Fibroblast of the aortic adventitia (primary cell): Measurements from ENCODE around the gene ADGRE1. TPM values are rescaled to one million over a fixed set of nuclear protein-coding genes. Genes with fewer than 3 reads are reported as not detected.

Experiments
- DNase-seq: peaks from one replicate; pipeline ENCODE4 v3.0.0-alpha.2; 2010; ENCODE audit warnings: low read depth
- H3K4me3 ChIP-seq: 2 replicates; pipeline ENCODE4 v1.5.1; 2011; ENCODE audit warnings: low read depth, mild to moderate bottlenecking, control low read depth, low read length, moderate library complexity
- CTCF ChIP-seq: IDR thresholded peaks from 2 replicates; pipeline ENCODE4 v1.5.1; 2011; ENCODE audit warnings: mild to moderate bottlenecking, low read length, control low read depth, inconsistent platforms; ENCODE audit not compliant: insufficient read depth
- small RNA-seq: library from RNA; depleted of rRNA; stranded (forward); fragments of <200 nt; gene quantifications from one replicate; pipeline ENCODE3, GENCODE V24; 2012
- total RNA-seq: library from RNA; depleted of rRNA; stranded (reverse); fragments of >200 nt; gene quantifications from 2 replicates; pipeline ENCODE4 v1.2.3, GENCODE V29; 2012; ENCODE audit warnings: low replicate concordance

Gene ADGRE1
- total RNA-seq, 1 donor = not detected

DNA sequence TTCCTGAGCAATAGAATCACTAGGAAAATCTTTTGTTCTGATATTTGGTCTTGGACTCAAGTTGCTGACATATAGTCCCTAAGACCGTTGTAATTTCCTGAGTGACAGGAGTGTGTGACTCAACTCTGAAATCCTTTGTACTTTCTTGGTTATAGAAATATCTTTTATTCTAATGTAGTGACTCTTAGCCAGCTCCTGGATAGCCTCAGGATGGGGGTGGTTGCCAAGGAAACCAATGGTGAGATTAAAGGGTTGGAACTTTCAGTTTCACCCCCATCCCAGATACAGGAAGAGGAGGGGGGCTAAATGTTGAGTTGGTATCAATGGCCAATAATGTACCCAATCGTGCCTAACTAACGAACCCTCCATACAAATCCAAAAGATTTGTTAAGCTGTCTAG, 92.0 kb downstream of the ADGRE1 start:
- no peak overlapping the region for H3K4me3 ChIP-seq
- DNase-seq = no peak
- no peak for TF ChIP-seq CTCF

- TF ChIP-seq CTCF = no peak
- H3K4me3 ChIP-seq = no peak overlapping the region
- DNase-seq = no peak
Observed at GRCh38 chr19:6983448-6983847, 96.1 kb downstream of the ADGRE1 start.

DNA sequence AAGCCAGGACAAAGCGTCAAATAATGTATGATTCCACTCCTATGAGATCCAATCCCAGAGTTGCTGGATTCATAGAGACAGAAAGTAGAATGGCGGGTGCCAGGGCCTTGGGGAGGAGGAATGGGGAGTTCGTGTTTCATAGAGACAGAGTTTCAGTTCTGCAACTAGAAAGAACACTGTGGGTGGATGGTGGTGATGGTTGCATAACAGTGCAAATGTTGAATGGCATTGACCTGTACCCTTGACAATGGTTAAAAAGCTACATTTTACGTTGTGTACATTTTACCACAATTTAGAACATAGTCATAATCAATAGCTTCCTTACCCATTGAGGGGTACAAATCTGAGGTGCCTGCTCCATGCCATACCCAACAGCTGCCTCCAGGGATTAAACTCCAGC, 100.5 kb downstream of the ADGRE1 start:
- DNase-seq = no peak
- no peak overlapping the region for H3K4me3 ChIP-seq
- no peak for TF ChIP-seq CTCF

GRCh38 chr19:6988257-6988656, 100.9 kb downstream of the ADGRE1 start:
- H3K4me3 ChIP-seq = no peak overlapping the region
- no peak for TF ChIP-seq CTCF
- no peak for DNase-seq

Small RNA genes lying within 50 kb of the gene (small RNA-seq; reads per million reads assigned to genes)
- not detected for gene RF00017

Other genes with a start within 250 kb of the ADGRE1 start
- 1.6 TPM in 1 of 2 replicates, not detected in the other for gene TNFSF14, start 217.4 kb upstream of the ADGRE1 start, total RNA-seq
- 93.5 and 1,485 TPM in 2 replicates for gene C3, start 166.9 kb upstream of the ADGRE1 start, total RNA-seq
- gene GPR108, start 150.0 kb upstream of the ADGRE1 start, total RNA-seq = 32.5 and 33.4 TPM in 2 replicates
- gene TRIP10, start 147.9 kb upstream of the ADGRE1 start, total RNA-seq = 33.3 and 44.9 TPM in 2 replicates
- not detected in 2 replicates for gene SH2D3A, start 120.1 kb upstream of the ADGRE1 start, total RNA-seq
- not detected in 2 replicates for gene VAV1, start 114.9 kb upstream of the ADGRE1 start, total RNA-seq
- gene MBD3L2B, start 133.9 kb downstream of the ADGRE1 start, total RNA-seq = not detected in 2 replicates
- gene MBD3L5, start 143.0 kb downstream of the ADGRE1 start, total RNA-seq = not detected in 2 replicates
- gene MBD3L4, start 152.6 kb downstream of the ADGRE1 start, total RNA-seq = not detected in 2 replicates
- not detected in 2 replicates for gene MBD3L2, start 161.7 kb downstream of the ADGRE1 start, total RNA-seq
- not detected in 2 replicates for gene MBD3L3, start 171.1 kb downstream of the ADGRE1 start, total RNA-seq
- gene ZNF557, start 182.1 kb downstream of the ADGRE1 start, total RNA-seq = 15.3 and 15.8 TPM in 2 replicates